WTC11 (cell line): ENCODE results near the gene NRROS. TPM values are rescaled to one million over a fixed set of nuclear protein-coding genes. Genes with fewer than 3 reads are reported as not detected.
"Not testable (repeated sequence)": the region's sequence is repeated elsewhere in the genome, so short reads cannot be mapped to it uniquely, and the experiment has no call there.

Experiments used
- ATAC-seq: fragments of 200-7000 bp; cut with Tn5 transposase; 2 replicates; pipeline ENCODE4 v1.10.0; 2021; ENCODE audit warnings: mild to moderate bottlenecking, moderate library complexity
- CTCF ChIA-PET: fragments of 300-600 bp; sonication (Branson Sonifier 250); formaldehyde crosslinking; loops from one replicate; lab custom pipeline; 2021; ENCODE audit warnings: antibody characterized with exemption; lab: Charles Lee
- POLR2A ChIA-PET: fragments of 350-600 bp; sonication (Branson Sonifier 250); formaldehyde crosslinking; loops from one replicate; lab custom pipeline; 2021; ENCODE audit warnings: antibody characterized with exemption; lab: Charles Lee
- DNase-seq: peaks from one replicate; pipeline ENCODE4 v3.0.0; 2021; ENCODE audit warnings: low spot score
- H3K27ac Mint-ChIP-seq: 2 replicates; pipeline ENCODE4 v1.8.0; 2021; ENCODE audit warnings: mixed read lengths
- H3K27me3 Mint-ChIP-seq: 2 replicates; pipeline ENCODE4 v1.8.0; 2021; ENCODE audit warnings: low read depth, mild to moderate bottlenecking, moderate library complexity, mixed read lengths
- H3K36me3 Mint-ChIP-seq: 2 replicates; pipeline ENCODE4 v1.8.0; 2021; ENCODE audit warnings: mixed read lengths
- H3K4me1 Mint-ChIP-seq: 2 replicates; pipeline ENCODE4 v1.8.0; 2022; ENCODE audit warnings: mixed read lengths
- H3K4me3 Mint-ChIP-seq: 2 replicates; pipeline ENCODE4 v1.8.0; 2021; ENCODE audit warnings: mild to moderate bottlenecking, moderate library complexity, mixed read lengths
- H3K9me3 Mint-ChIP-seq: 2 replicates; pipeline ENCODE4 v1.8.0; 2021; ENCODE audit warnings: mixed read lengths
- AFF4 ChIP-seq: sonication (generic); formaldehyde crosslinking; IDR thresholded peaks from 2 replicates; pipeline ENCODE4 v1.8.1; 2023; ENCODE audit warnings: mild to moderate bottlenecking, missing genetic modification reagents, borderline replicate concordance
- ELF4 ChIP-seq: sonication (generic); formaldehyde crosslinking; IDR thresholded peaks from 2 replicates; pipeline ENCODE4 v1.8.1; 2022; ENCODE audit warnings: low read depth, mild to moderate bottlenecking, moderate library complexity, missing genetic modification reagents
- FOXK1 ChIP-seq: sonication (generic); formaldehyde crosslinking; IDR thresholded peaks from 2 replicates; pipeline ENCODE4 v1.8.0; 2022; ENCODE audit warnings: mild to moderate bottlenecking, moderate library complexity, missing genetic modification reagents
- HMGA2 ChIP-seq: fragments of 250-450 bp; sonication (Bioruptor Pico); IDR thresholded peaks from 2 replicates; pipeline ENCODE4 v1.4.0; 2021; ENCODE audit warnings: mild to moderate bottlenecking, moderate library complexity
- MAX ChIP-seq: sonication (generic); formaldehyde crosslinking; IDR thresholded peaks from 2 replicates; pipeline ENCODE4 v1.8.0; 2022; ENCODE audit warnings: mild to moderate bottlenecking, missing genetic modification reagents
- PREB ChIP-seq: sonication (generic); formaldehyde crosslinking; IDR thresholded peaks from 2 replicates; pipeline ENCODE4 v1.8.1; 2022; ENCODE audit warnings: mild to moderate bottlenecking, missing genetic modification reagents, moderate library complexity, borderline replicate concordance
- RELA ChIP-seq: sonication (generic); formaldehyde crosslinking; IDR thresholded peaks from 2 replicates; pipeline ENCODE4 v1.8.1; 2022; ENCODE audit warnings: missing genetic modification reagents, mild to moderate bottlenecking, borderline replicate concordance
- SMAD3 ChIP-seq: sonication (generic); formaldehyde crosslinking; IDR thresholded peaks from 2 replicates; pipeline ENCODE4 v1.8.0; 2022; ENCODE audit warnings: missing genetic modification reagents, mild to moderate bottlenecking, borderline replicate concordance
- TP53 ChIP-seq: sonication (generic); formaldehyde crosslinking; IDR thresholded peaks from 2 replicates; pipeline ENCODE4 v1.8.1; 2023; ENCODE audit warnings: mild to moderate bottlenecking, missing genetic modification reagents
- ZNF232 ChIP-seq: sonication (generic); formaldehyde crosslinking; IDR thresholded peaks from 2 replicates; pipeline ENCODE4 v1.8.0; 2022; ENCODE audit warnings: mild to moderate bottlenecking, missing genetic modification reagents
- ZNF423 ChIP-seq: fragments of 250-450 bp; sonication (Bioruptor Pico); IDR thresholded peaks from 2 replicates; pipeline ENCODE4 v2.1.2; 2022; ENCODE audit warnings: mild to moderate bottlenecking, moderate library complexity
- total RNA-seq: library from RNA; stranded (reverse); gene quantifications from 3 replicates; pipeline ENCODE4 v1.2.3, GENCODE V29; 2021

NRROS gene
- total RNA-seq, 1 experiment from 2014 or later, result 3.1 TPM

- H3K9me3 Mint-ChIP-seq, H3K36me3 Mint-ChIP-seq, POLR2A ChIA-PET, CTCF ChIA-PET, DNase-seq, H3K4me3 Mint-ChIP-seq, ATAC-seq, H3K27ac Mint-ChIP-seq: not testable (repeated sequence)
- peaks cover 23% of the 10 kb centered on the region for H3K27me3 Mint-ChIP-seq
- H3K4me1 Mint-ChIP-seq, result peaks cover 36% of the 10 kb centered on the region
Measured at GRCh38 chr3:196637941-196638340, 1.6 kb upstream of the NRROS start.

- ChIA-PET CTCF (interaction anchor here (1.4 to 1.7 kb wide), 2 partner anchors 29 to 46 kb away, joined by 4 to 7 read pairs; no protein-coding TSS in a partner anchor), POLR2A (interaction anchor here (0.6 kb wide), 1 partner anchor 304 kb away, joined by 3 read pairs; the partner anchor contains the start of gene NCBP2)
- H3K4me3 Mint-ChIP-seq, result peak overlapping the region; percentile 62
- no peak for TF ChIP-seq TP53 (CRISPR knock-in tag)
- no peak for TF ChIP-seq HMGA2 (CRISPR knock-in tag)
- TF ChIP-seq SMAD3 (CRISPR knock-in tag), result no peak
- TF ChIP-seq AFF4 (CRISPR knock-in tag), result no peak
- no peak for TF ChIP-seq PREB (CRISPR knock-in tag)
- TF ChIP-seq ZNF232, result no peak
- TF ChIP-seq MAX (CRISPR knock-in tag), result no peak
- no peak for TF ChIP-seq ZNF423 (CRISPR knock-in tag)
- no peak for TF ChIP-seq RELA (CRISPR knock-in tag)
- peaks cover 23% of the 10 kb centered on the region for H3K27me3 Mint-ChIP-seq
- DNase-seq, result no peak
- H3K4me1 Mint-ChIP-seq, result peaks cover 31% of the 10 kb centered on the region
- no peaks in the 10 kb centered on the region for H3K36me3 Mint-ChIP-seq
- H3K27ac Mint-ChIP-seq, result no peak overlapping the region
- no peaks in the 10 kb centered on the region for H3K9me3 Mint-ChIP-seq
- ATAC-seq, result peak; percentile 52
Measured at GRCh38 chr3:196638861-196639482, 522 bp upstream of the NRROS start.

GRCh38 chr3:196640297-196641018 is 964 bp downstream of the NRROS start:
- ATAC-seq, result no peak
- Mint-ChIP-seq H3K36me3 (no peaks in the 10 kb centered on the region), H3K4me1 (peaks cover 34% of the 10 kb centered on the region), H3K4me3 (peak overlapping the region; percentile 16), H3K27ac (peak overlapping the region; percentile 57; the same call in 1 of the 2 replicates), H3K9me3 (no peaks in the 10 kb centered on the region), H3K27me3 (peaks cover 23% of the 10 kb centered on the region)
- ChIA-PET POLR2A (no interaction called here), CTCF (interaction anchor here (1.7 kb wide), 1 partner anchor 31 kb away, joined by 7 read pairs; no protein-coding TSS in a partner anchor)
- no peak for DNase-seq
- no peak for TF ChIP-seq ELF4 (CRISPR knock-in tag)
- TF ChIP-seq FOXK1 (CRISPR knock-in tag), result 0 out of 2 replicates have a peak, but pooled peaks have one; percentile 29
